Measurements from ENCODE around the gene CD40. TPM values are rescaled to one million over a fixed set of nuclear protein-coding genes. Genes with fewer than 3 reads are reported as not detected.

Gene CD40
- total RNA-seq, 2 experiments from 2014 or later = 6.1 to 6.3 TPM

DNA sequence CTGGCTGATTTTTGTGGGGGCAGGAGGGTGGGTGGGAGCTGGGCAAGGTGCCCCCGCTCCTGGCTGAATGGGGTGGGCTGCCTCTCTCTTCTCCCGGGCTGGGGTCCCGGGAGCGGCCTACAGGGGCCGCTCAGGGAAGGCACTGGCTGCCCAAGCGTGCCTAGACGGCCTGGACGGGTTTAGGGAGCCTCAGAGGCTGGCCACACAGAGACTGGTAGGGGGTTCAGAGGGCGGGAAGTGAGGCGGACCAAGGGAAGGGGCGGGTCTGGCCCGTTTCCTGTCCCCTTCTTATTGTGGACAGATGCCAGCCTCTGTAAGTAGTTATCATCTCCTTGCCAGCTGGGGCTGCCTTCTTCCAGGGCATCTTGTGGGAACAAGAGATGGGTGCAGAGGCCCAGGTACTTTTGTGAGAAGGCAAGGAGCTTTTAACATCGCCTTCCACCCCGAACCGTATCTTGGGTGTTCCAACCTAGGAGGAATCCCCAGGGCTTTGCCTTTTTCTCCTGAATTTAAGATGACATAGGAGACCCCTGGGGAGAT lies 437 bp downstream of the CD40 start:
- Mint-ChIP-seq H3K27me3 (ENCODE audit: low read depth) (peaks cover 1% of the 10 kb centered on the region), H3K4me3 (peak overlapping the region; percentile 96), H3K27ac (peak overlapping the region; percentile 82), H3K9me3 (no peaks in the 10 kb centered on the region), H3K36me3 (ENCODE audit: low read depth) (peaks cover 2% of the 10 kb centered on the region), H3K4me1 (ENCODE audit: low read depth) (peaks cover 19% of the 10 kb centered on the region)
- peak; percentile 24 for DNase-seq
- CTCF ChIA-PET = interaction anchor here (0.6 to 3.1 kb wide), 3 partner anchors 14 to 346 kb away, joined by 4 to 13 read pairs (median 6); no protein-coding TSS in a partner anchor
- intact Hi-C loops (cut with micrococcal nuclease) = no loop called here

GRCh38 chr20:46119028-46119546 lies 973 bp downstream of the CD40 start:
- intact Hi-C loops (cut with micrococcal nuclease) = no loop called here
- H3K9me3 Mint-ChIP-seq = no peaks in the 10 kb centered on the region
- no peak for DNase-seq

GRCh38 chr20:46119547-46119946 lies 1.4 kb downstream of the CD40 start:
- peak overlapping the region; percentile 23 for H3K4me3 Mint-ChIP-seq
- intact Hi-C loops (cut with micrococcal nuclease) = no loop called here
- CTCF ChIA-PET = interaction anchor here (1.4 to 3.1 kb wide), 3 partner anchors 13 to 106 kb away, joined by 3 to 13 read pairs (median 6); no protein-coding TSS in a partner anchor

More at GRCh38 chr20:46119028-46119546, 973 bp downstream of the CD40 start:
- Mint-ChIP-seq H3K4me3 (peak overlapping the region; percentile 96), H3K27ac (no peak overlapping the region), H3K36me3 (ENCODE audit: low read depth) (peaks cover 4% of the 10 kb centered on the region), H3K4me1 (ENCODE audit: low read depth) (peaks cover 19% of the 10 kb centered on the region), H3K27me3 (ENCODE audit: low read depth) (peaks cover 1% of the 10 kb centered on the region)
- CTCF ChIA-PET = interaction anchor here (1.4 to 3.1 kb wide), 3 partner anchors 13 to 105 kb away, joined by 3 to 13 read pairs (median 6); no protein-coding TSS in a partner anchor

DNA sequence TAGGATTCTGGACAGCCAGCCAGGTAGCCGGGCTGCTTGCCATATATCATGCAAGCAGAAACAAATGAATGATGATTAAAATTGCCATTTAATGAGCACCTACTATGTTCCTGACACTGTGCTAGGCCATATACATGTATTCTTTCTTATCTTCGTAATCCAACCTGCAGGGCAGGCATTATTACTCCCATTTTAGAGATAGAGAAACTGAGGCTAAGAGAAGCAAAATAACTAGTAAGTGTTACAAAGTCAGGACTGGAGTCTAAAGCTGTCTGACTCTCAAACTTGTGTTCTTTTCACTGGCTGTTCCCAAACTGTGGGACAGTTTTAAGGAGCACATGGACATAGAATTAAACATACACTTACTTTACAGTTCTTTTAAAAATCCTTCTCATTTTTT lies 2.0 kb downstream of the CD40 start:
- CTCF ChIA-PET = interaction anchor here (0.6 to 3.1 kb wide), 4 partner anchors 10 to 106 kb away, joined by 3 to 13 read pairs (median 4); no protein-coding TSS in a partner anchor
- peaks cover 7% of the 10 kb centered on the region for H3K36me3 Mint-ChIP-seq (ENCODE audit: low read depth)
- no peak overlapping the region for H3K4me3 Mint-ChIP-seq
- peaks cover 1% of the 10 kb centered on the region for H3K27me3 Mint-ChIP-seq (ENCODE audit: low read depth)
- H3K4me1 Mint-ChIP-seq (ENCODE audit: low read depth) = peaks cover 19% of the 10 kb centered on the region
- intact Hi-C loops (cut with micrococcal nuclease) = no loop called here
- H3K9me3 Mint-ChIP-seq = no peaks in the 10 kb centered on the region
- DNase-seq = no peak
- H3K27ac Mint-ChIP-seq = no peak overlapping the region

More at GRCh38 chr20:46119547-46119946, 1.4 kb downstream of the CD40 start:
- peaks cover 19% of the 10 kb centered on the region for H3K4me1 Mint-ChIP-seq (ENCODE audit: low read depth)
- peaks cover 1% of the 10 kb centered on the region for H3K27me3 Mint-ChIP-seq (ENCODE audit: low read depth)
- peaks cover 7% of the 10 kb centered on the region for H3K36me3 Mint-ChIP-seq (ENCODE audit: low read depth)
- no peaks in the 10 kb centered on the region for H3K9me3 Mint-ChIP-seq
- H3K27ac Mint-ChIP-seq = no peak overlapping the region
- DNase-seq = no peak

GRCh38 chr20:46121184-46121930 lies 3.2 kb downstream of the CD40 start:
- H3K27me3 Mint-ChIP-seq (ENCODE audit: low read depth) = peaks cover 1% of the 10 kb centered on the region
- DNase-seq = no peak
- H3K4me1 Mint-ChIP-seq (ENCODE audit: low read depth) = peaks cover 19% of the 10 kb centered on the region
- CTCF ChIA-PET = interaction anchor here (1.4 kb wide), 1 partner anchor 11 kb away, joined by 4 read pairs; no protein-coding TSS in a partner anchor
- no peaks in the 10 kb centered on the region for H3K9me3 Mint-ChIP-seq
- peaks cover 7% of the 10 kb centered on the region for H3K36me3 Mint-ChIP-seq (ENCODE audit: low read depth)
- H3K27ac Mint-ChIP-seq = no peak overlapping the region
- intact Hi-C loops (cut with micrococcal nuclease) = no loop called here
- no peak overlapping the region for H3K4me3 Mint-ChIP-seq

DNA sequence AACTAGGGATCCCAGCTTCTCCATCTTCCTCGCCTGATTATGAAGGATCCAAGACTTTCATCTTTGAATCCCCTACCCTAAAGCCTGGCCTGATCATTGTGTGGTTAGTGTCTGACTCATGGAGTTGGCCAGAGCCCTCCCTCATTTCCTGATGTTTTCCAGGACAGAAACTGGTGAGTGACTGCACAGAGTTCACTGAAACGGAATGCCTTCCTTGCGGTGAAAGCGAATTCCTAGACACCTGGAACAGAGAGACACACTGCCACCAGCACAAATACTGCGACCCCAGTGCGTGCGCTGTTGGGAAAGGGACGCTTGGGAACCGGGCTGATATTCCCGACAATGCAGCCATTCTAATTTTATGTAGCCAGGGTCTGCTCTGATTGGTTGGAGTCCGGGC lies 4.0 kb downstream of the CD40 start:
- no peak overlapping the region for H3K27ac Mint-ChIP-seq
- H3K9me3 Mint-ChIP-seq = no peaks in the 10 kb centered on the region
- peaks cover 19% of the 10 kb centered on the region for H3K4me1 Mint-ChIP-seq (ENCODE audit: low read depth)
- intact Hi-C loops (cut with micrococcal nuclease) = no loop called here
- CTCF ChIA-PET = interaction anchor here (1.4 kb wide), 1 partner anchor 10 kb away, joined by 4 read pairs; no protein-coding TSS in a partner anchor
- no peak overlapping the region for H3K4me3 Mint-ChIP-seq
- peaks cover 1% of the 10 kb centered on the region for H3K27me3 Mint-ChIP-seq (ENCODE audit: low read depth)
- DNase-seq = no peak
- peaks cover 7% of the 10 kb centered on the region for H3K36me3 Mint-ChIP-seq (ENCODE audit: low read depth)

- Mint-ChIP-seq H3K36me3 (ENCODE audit: low read depth) (peaks cover 7% of the 10 kb centered on the region), H3K4me3 (no peak overlapping the region), H3K4me1 (ENCODE audit: low read depth) (peaks cover 16% of the 10 kb centered on the region), H3K9me3 (no peaks in the 10 kb centered on the region), H3K27ac (no peak overlapping the region), H3K27me3 (ENCODE audit: low read depth) (peaks cover 1% of the 10 kb centered on the region)
- intact Hi-C loops (cut with micrococcal nuclease) = no loop called here
- CTCF ChIA-PET = interaction anchor here (0.9 kb wide), 1 partner anchor 64 kb away, joined by 3 read pairs; no protein-coding TSS in a partner anchor
- DNase-seq = no peak
Measured at GRCh38 chr20:46122516-46123481, 4.7 kb downstream of the CD40 start.

GRCh38 chr20:46123482-46124245 lies 5.5 kb downstream of the CD40 start:
- intact Hi-C loops (cut with micrococcal nuclease) = no loop called here
- H3K4me3 Mint-ChIP-seq = no peak overlapping the region
- peaks cover 11% of the 10 kb centered on the region for H3K4me1 Mint-ChIP-seq (ENCODE audit: low read depth)
- peaks cover 5% of the 10 kb centered on the region for H3K36me3 Mint-ChIP-seq (ENCODE audit: low read depth)
- no peak for DNase-seq
- no peak overlapping the region for H3K27ac Mint-ChIP-seq
- H3K9me3 Mint-ChIP-seq = no peaks in the 10 kb centered on the region
- no peaks in the 10 kb centered on the region for H3K27me3 Mint-ChIP-seq (ENCODE audit: low read depth)
- CTCF ChIA-PET = interaction anchor here (0.9 kb wide), 1 partner anchor 65 kb away, joined by 3 read pairs; no protein-coding TSS in a partner anchor

DNA sequence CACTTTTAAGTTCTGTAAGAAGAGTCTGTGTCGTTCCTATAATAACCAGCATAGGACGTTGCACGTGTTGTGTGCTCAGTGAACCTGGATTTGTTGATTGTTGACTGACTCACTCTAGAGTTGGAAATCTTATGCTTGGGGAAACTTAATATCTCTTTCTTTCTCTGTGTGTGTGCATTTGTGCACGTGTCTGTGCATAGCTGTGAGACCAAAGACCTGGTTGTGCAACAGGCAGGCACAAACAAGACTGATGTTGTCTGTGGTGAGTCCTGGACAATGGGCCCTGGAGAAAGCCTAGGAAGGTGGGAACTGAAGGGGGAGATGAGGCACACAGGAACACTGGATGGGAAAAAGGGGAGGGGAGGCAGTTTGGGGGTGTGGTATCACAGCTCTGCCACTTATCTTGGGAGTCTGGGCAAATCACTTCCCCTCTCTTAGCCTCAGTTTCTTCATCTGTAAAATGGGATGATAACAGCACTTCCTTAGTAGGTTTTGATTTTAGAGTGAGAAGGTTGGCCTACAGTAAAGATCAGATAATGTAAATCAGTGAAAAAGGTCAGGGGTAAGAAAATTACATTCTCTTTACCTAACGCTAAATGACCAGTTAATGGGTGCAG lies 8.4 kb downstream of the CD40 start:
- Mint-ChIP-seq H3K27me3 (ENCODE audit: low read depth) (peaks cover 9% of the 10 kb centered on the region), H3K4me1 (ENCODE audit: low read depth) (no peaks in the 10 kb centered on the region)
- CTCF ChIA-PET = no interaction called here

GRCh38 chr20:46127396-46128010 lies 9.4 kb downstream of the CD40 start:
- CTCF ChIA-PET = no interaction called here
- intact Hi-C loops (cut with micrococcal nuclease) = no loop called here
- DNase-seq = no peak
- H3K36me3 Mint-ChIP-seq (ENCODE audit: low read depth) = peaks cover 5% of the 10 kb centered on the region
- H3K4me1 Mint-ChIP-seq (ENCODE audit: low read depth) = no peaks in the 10 kb centered on the region
- no peak overlapping the region for H3K27ac Mint-ChIP-seq
- H3K9me3 Mint-ChIP-seq = no peaks in the 10 kb centered on the region
- peaks cover 12% of the 10 kb centered on the region for H3K27me3 Mint-ChIP-seq (ENCODE audit: low read depth)
- H3K4me3 Mint-ChIP-seq = no peak overlapping the region

More for the DNA sequence above, 8.4 kb downstream of the CD40 start:
- Mint-ChIP-seq H3K27ac (no peak overlapping the region), H3K36me3 (ENCODE audit: low read depth) (peaks cover 5% of the 10 kb centered on the region), H3K4me3 (no peak overlapping the region), H3K9me3 (no peaks in the 10 kb centered on the region)
- intact Hi-C loops (cut with micrococcal nuclease) = no loop called here
- DNase-seq = no peak
